ENCODE results near the gene PEX5L. TPM values are rescaled to one million over a fixed set of nuclear protein-coding genes. Genes with fewer than 3 reads are reported as not detected.

Gene PEX5L, protein sequence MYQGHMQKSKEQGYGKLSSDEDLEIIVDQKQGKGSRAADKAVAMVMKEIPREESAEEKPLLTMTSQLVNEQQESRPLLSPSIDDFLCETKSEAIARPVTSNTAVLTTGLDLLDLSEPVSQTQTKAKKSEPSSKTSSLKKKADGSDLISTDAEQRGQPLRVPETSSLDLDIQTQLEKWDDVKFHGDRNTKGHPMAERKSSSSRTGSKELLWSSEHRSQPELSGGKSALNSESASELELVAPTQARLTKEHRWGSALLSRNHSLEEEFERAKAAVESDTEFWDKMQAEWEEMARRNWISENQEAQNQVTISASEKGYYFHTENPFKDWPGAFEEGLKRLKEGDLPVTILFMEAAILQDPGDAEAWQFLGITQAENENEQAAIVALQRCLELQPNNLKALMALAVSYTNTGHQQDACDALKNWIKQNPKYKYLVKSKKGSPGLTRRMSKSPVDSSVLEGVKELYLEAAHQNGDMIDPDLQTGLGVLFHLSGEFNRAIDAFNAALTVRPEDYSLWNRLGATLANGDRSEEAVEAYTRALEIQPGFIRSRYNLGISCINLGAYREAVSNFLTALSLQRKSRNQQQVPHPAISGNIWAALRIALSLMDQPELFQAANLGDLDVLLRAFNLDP
- total RNA-seq = 1 to 10 TPM in 1 of 2 donors, under 1 TPM in 1; 1.00 to 1.7 TPM

DNA sequence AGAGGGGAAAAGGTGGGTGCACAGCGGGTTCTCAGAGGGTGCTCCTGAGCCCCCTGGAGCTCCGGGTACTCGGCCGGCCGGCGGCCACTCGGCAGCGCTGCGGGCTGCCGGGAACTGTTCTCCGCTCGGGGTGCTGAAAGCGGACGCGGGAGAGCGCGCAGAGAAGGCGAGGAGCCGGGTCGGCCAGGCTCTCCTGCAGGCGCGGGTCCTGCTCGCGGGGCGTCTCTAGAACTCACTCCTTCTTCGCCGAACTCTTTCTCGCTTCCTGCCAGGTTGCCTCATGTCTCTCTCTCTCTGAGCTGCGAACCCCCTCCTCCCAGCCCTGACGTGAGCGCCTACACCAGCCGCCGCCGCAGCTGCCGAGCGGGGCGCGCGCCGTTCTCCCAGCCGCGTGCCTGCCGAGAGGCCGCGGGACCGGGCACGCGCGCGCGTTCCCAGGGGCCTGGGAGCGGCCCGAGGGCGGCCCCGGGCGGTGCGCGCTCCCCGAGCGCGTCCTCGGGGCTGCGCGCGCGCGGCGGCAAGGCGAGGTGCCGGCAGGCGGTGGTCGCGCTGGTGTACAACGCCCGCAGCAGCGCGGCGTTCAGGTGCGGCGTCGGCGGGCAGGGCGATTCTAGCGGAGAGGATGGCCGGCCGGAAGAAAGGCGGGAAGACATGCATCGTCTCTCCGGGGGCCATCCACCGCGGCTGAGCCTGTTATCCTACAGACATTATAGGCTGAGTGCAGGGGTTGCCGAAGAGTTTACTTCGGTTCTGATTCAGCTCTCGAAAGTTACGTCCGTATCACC, at the start of gene PEX5L:
Gene PEX5L (minus strand): TSS at position 267 of the 785 bp plus-strand sequence. CDS start 338 bp downstream, outside the sequence.

